Measurements from ENCODE around the gene GJD3. TPM values are rescaled to one million over a fixed set of nuclear protein-coding genes. Genes with fewer than 3 reads are reported as not detected.

Gene GJD3
- total and polyA plus RNA-seq, 2 experiments from 2014 or later, result 1.4 TPM; not detected in 1

GRCh38 chr17:40382251-40382650, 17.7 kb upstream of the GJD3 start:
- Histone ChIP-seq H3K9me2 (ENCODE audit: insufficient read depth) (no peaks in the 10 kb centered on the region), H2AFZ (no peak overlapping the region)
- peaks cover 4% of the 10 kb centered on the region for H3K27me3 Mint-ChIP-seq (ENCODE audit: insufficient read depth, low read depth, poor library complexity)

More at GRCh38 chr17:40382251-40382650, 17.7 kb upstream of the GJD3 start:
- no peak overlapping the region for H3K4me3 Mint-ChIP-seq
- Histone ChIP-seq H3K36me3 (ENCODE audit: insufficient read depth) (no peaks in the 10 kb centered on the region), H3K79me2 (replicated peaks; ENCODE audit: insufficient read depth) (no peaks in the 10 kb centered on the region), H4K20me1 (replicated peaks; ENCODE audit: insufficient read depth) (no peaks in the 10 kb centered on the region; the same call in 1 of the 2 replicates), H3K4me2 (no peak overlapping the region), H3K27ac (ENCODE audit: low read depth) (no peak overlapping the region), H3K27me3 (ENCODE audit: insufficient read depth) (no peaks in the 10 kb centered on the region), H3K4me1 (ENCODE audit: insufficient read depth) (no peaks in the 10 kb centered on the region), H3F3A (replicated peaks; ENCODE audit: low read depth) (peaks cover 18% of the 10 kb centered on the region), H3K4me3 (no peak overlapping the region)
- no peak overlapping the region for H3K27ac Mint-ChIP-seq
- no peak for TF ChIP-seq ETS1 (IDR thresholded peaks at IDR 0.05)
- TF ChIP-seq, protein P1, sequence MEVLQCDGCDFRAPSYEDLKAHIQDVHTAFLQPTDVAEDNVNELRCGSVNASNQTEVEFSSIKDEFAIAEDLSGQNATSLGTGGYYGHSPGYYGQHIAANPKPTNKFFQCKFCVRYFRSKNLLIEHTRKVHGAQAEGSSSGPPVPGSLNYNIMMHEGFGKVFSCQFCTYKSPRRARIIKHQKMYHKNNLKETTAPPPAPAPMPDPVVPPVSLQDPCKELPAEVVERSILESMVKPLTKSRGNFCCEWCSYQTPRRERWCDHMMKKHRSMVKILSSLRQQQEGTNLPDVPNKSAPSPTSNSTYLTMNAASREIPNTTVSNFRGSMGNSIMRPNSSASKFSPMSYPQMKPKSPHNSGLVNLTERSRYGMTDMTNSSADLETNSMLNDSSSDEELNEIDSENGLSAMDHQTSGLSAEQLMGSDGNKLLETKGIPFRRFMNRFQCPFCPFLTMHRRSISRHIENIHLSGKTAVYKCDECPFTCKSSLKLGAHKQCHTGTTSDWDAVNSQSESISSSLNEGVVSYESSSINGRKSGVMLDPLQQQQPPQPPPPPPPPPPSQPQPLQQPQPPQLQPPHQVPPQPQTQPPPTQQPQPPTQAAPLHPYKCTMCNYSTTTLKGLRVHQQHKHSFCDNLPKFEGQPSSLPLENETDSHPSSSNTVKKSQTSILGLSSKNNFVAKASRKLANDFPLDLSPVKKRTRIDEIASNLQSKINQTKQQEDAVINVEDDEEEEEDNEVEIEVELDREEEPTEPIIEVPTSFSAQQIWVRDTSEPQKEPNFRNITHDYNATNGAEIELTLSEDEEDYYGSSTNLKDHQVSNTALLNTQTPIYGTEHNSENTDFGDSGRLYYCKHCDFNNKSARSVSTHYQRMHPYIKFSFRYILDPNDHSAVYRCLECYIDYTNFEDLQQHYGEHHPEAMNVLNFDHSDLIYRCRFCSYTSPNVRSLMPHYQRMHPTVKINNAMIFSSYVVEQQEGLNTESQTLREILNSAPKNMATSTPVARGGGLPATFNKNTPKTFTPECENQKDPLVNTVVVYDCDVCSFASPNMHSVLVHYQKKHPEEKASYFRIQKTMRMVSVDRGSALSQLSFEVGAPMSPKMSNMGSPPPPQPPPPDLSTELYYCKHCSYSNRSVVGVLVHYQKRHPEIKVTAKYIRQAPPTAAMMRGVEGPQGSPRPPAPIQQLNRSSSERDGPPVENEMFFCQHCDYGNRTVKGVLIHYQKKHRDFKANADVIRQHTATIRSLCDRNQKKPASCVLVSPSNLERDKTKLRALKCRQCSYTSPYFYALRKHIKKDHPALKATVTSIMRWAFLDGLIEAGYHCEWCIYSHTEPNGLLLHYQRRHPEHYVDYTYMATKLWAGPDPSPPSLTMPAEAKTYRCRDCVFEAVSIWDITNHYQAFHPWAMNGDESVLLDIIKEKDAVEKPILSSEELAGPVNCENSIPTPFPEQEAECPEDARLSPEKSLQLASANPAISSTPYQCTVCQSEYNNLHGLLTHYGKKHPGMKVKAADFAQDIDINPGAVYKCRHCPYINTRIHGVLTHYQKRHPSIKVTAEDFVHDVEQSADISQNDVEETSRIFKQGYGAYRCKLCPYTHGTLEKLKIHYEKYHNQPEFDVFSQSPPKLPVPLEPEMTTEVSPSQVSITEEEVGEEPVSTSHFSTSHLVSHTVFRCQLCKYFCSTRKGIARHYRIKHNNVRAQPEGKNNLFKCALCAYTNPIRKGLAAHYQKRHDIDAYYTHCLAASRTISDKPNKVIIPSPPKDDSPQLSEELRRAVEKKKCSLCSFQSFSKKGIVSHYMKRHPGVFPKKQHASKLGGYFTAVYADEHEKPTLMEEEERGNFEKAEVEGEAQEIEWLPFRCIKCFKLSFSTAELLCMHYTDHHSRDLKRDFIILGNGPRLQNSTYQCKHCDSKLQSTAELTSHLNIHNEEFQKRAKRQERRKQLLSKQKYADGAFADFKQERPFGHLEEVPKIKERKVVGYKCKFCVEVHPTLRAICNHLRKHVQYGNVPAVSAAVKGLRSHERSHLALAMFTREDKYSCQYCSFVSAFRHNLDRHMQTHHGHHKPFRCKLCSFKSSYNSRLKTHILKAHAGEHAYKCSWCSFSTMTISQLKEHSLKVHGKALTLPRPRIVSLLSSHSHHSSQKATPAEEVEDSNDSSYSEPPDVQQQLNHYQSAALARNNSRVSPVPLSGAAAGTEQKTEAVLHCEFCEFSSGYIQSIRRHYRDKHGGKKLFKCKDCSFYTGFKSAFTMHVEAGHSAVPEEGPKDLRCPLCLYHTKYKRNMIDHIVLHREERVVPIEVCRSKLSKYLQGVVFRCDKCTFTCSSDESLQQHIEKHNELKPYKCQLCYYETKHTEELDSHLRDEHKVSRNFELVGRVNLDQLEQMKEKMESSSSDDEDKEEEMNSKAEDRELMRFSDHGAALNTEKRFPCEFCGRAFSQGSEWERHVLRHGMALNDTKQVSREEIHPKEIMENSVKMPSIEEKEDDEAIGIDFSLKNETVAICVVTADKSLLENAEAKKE (CRISPR knock-in tag; IDR thresholded peaks at IDR 0.05), result no peak
- TF ChIP-seq JUNB (IDR thresholded peaks at IDR 0.05; ENCODE audit: unreplicated experiment), result no peak
- TF ChIP-seq ZNF114 (CRISPR knock-in tag; IDR thresholded peaks at IDR 0.05), result no peak
- no peak for TF ChIP-seq NANOG (IDR thresholded peaks at IDR 0.05; ENCODE audit: borderline replicate concordance)
- TF ChIP-seq, protein P2, sequence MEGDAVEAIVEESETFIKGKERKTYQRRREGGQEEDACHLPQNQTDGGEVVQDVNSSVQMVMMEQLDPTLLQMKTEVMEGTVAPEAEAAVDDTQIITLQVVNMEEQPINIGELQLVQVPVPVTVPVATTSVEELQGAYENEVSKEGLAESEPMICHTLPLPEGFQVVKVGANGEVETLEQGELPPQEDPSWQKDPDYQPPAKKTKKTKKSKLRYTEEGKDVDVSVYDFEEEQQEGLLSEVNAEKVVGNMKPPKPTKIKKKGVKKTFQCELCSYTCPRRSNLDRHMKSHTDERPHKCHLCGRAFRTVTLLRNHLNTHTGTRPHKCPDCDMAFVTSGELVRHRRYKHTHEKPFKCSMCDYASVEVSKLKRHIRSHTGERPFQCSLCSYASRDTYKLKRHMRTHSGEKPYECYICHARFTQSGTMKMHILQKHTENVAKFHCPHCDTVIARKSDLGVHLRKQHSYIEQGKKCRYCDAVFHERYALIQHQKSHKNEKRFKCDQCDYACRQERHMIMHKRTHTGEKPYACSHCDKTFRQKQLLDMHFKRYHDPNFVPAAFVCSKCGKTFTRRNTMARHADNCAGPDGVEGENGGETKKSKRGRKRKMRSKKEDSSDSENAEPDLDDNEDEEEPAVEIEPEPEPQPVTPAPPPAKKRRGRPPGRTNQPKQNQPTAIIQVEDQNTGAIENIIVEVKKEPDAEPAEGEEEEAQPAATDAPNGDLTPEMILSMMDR (conservative IDR thresholded peaks at IDR 0.05; ENCODE audit: low read depth in 2 of 2), result no peak
- TF ChIP-seq ZNF331 (CRISPR knock-in tag; IDR thresholded peaks at IDR 0.05; ENCODE audit: low read depth), result no peak
- no peak for TF ChIP-seq EZH2 (IDR thresholded peaks at IDR 0.05; ENCODE audit: low read depth, unreplicated experiment)
- no peak for TF ChIP-seq CREB1 (CRISPR knock-in tag; IDR thresholded peaks at IDR 0.05; ENCODE audit: low read depth)
- TF ChIP-seq STAT1 (IDR thresholded peaks at IDR 0.05; ENCODE audit: unreplicated experiment), result no peak
- TF ChIP-seq REST (IDR thresholded peaks at IDR 0.05; ENCODE audit: unreplicated experiment), result no peak
- TF ChIP-seq POLR2AphosphoS5 (IDR thresholded peaks at IDR 0.05; ENCODE audit: low read depth), result no peak
- no peaks in the 10 kb centered on the region for H3K4me1 Mint-ChIP-seq
- DNase-seq (ENCODE audit: low spot score), result no peak
- no peak for ATAC-seq
- no peaks in the 10 kb centered on the region for H3K9me3 Mint-ChIP-seq
- H3K36me3 Mint-ChIP-seq (ENCODE audit: low read depth), result peaks cover 10% of the 10 kb centered on the region; the same call in 2 of the 3 replicates

Measured in GM23338 (cell line).